Omental fat pad (tissue), 4 donors: ENCODE results near the gene TUBB2B. TPM values are rescaled to one million over a fixed set of nuclear protein-coding genes. Genes with fewer than 3 reads are reported as not detected.

Experiments used
- ATAC-seq: fragments of 150-250 bp; one replicate; pipeline ENCODE4 v1.9.1; 2016; ENCODE audit warnings: mild to moderate bottlenecking, moderate library complexity; ENCODE audit not compliant: low FRiP score
- DNase-seq: peaks from one replicate; pipeline ENCODE4 v3.0.0-alpha.2; 2019; ENCODE audit warnings: low spot score
- total RNA-seq, 4 donors: library from RNA; depleted of rRNA; stranded (reverse); fragments of >200 nt; gene quantifications; one replicate each; pipeline ENCODE4 v1.1.0, GENCODE V29; 2016
- TF ChIP-seq, protein P1 (sequence below), 3 donors: fragments of 450-650 bp; IDR thresholded peaks; one replicate each; pipeline ENCODE4 v1.5.1; 2016 to 2017; ENCODE audit warnings: antibody characterized with exemption in 3 of 3, mild to moderate bottlenecking in 3 of 3, moderate library complexity in 2 of 3

The TUBB2B gene
- total RNA-seq, 4 donors from 2014 or later = 2.4 to 8.9 (median 3.9) TPM

DNA sequence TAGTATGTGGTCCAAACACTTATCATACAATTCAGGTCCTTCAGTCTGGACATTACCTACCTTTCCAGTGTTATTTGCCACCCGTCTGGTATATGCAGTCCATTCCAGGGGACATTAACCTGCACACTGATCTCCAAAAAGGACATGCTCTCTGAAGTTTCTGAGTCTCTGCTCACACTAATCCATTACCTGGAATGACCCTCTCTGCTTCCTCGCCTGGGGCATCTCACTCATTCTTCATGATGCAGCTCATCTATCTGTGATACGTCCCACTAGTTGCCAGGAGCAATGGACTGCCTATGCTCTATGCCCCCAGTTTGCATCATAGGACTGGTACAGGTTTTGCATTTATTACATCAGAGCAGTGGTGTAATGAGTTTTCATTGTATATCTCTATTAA is 5.9 kb upstream of the TUBB2B start:
- TF ChIP-seq, protein P1, sequence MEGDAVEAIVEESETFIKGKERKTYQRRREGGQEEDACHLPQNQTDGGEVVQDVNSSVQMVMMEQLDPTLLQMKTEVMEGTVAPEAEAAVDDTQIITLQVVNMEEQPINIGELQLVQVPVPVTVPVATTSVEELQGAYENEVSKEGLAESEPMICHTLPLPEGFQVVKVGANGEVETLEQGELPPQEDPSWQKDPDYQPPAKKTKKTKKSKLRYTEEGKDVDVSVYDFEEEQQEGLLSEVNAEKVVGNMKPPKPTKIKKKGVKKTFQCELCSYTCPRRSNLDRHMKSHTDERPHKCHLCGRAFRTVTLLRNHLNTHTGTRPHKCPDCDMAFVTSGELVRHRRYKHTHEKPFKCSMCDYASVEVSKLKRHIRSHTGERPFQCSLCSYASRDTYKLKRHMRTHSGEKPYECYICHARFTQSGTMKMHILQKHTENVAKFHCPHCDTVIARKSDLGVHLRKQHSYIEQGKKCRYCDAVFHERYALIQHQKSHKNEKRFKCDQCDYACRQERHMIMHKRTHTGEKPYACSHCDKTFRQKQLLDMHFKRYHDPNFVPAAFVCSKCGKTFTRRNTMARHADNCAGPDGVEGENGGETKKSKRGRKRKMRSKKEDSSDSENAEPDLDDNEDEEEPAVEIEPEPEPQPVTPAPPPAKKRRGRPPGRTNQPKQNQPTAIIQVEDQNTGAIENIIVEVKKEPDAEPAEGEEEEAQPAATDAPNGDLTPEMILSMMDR (IDR thresholded peaks at IDR 0.05) = no peak
- no peak for ATAC-seq
- no peak for DNase-seq

DNA sequence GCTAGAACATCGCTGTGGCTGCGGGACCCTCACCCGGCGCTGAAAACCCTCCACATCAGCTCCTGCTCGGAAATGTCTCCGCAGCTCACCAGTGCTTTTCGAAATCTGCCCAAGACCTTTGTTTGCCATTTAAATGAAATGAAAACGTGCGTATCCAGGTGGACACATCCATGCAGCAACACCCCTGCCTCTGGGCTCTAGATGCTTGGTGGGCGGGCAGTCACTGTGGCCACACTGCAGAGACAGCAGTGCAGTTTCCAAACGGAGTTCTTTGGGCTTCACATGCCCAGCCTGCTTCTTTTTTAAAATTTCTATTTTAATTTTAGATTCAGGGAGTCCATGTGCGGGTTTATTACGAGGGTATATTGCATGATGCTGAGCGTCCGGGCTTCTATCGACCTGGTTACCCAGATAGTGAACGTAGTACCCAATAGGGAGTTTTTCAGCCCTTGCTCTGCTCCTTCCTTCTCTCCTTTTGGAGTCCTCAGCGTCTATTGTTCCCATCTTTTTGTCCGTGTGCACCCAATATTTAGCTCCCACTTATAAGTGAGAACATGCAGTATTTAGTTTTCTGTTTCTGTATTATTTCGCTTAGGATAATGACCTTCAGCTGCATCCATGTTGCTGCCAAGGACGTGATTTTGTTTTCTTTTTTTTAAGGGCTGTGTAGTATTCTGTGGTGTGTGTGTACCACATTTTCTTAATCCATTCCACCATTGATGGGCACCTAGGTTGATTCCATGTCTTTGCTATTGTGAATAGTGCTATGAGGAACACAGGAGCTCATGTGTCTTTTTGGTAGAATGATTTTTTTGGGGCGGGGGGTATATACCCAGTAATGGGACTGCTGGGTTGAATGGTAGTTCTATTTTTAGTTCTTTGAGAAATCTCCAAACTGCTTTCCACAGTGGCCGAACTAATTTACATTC is 4.8 kb upstream of the TUBB2B start:
- ATAC-seq (no peak), DNase-seq (no peak)
- TF ChIP-seq, protein P1 (IDR thresholded peaks at IDR 0.05) = no peak

DNA sequence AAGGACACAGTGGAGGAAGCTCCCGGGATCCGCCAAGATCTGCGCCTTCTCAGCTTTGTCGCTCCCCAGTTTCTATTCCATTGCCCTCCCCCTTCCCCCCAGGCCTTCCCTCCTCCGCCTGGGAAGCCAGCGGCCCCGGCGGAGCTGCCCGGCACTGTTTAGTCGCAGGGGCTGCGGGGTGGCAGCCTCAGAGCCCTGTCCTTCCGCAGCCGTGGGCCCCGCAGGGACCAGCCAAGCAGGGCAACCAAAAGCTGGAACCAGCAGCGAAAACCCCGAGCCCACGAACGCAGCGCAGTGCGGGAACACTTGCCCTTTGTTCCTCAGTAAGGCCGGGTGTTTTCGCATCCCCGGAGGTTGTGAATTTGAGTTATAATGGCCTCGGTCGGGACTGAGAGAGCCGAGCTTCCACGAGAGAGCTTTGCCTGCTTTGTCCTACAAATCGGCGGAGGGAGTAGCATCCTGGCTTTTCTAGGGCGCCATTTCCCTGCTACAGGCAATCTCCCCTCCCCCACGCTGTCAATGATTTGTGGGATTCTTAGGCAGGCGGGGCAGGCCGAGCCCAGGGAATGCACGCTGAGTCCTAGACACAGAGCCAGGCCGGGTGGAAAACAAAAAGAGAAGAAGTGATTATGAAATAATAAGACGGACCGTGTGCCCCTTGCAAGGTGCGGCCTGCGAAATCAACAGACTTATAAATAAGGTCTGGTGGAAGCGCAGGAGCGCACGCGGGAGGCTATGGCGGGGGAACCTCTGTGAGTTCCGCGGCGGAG is 4.0 kb upstream of the TUBB2B start:
- DNase-seq (peak; percentile 71), ATAC-seq (peak; percentile 80)
- TF ChIP-seq, protein P1 (IDR thresholded peaks at IDR 0.05) = no peak

DNA sequence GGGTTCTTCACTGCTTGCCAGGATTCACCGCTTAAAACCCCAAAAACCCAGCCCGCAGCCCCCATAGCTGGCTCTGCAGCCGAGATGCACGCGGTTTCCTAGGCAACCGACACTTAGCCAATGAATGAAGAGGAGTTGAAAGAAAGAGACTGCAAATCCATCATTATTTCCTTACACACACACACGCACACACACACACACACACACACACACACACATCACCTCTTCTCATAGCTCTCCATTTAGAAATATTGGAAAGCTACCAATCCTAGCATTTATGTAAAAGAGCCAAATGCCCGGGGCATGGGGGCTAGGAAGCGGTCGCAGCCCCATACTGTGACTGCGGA is 3.4 kb upstream of the TUBB2B start:
- peak; percentile 1 for ATAC-seq
- DNase-seq = no peak
- TF ChIP-seq, protein P1 (IDR thresholded peaks at IDR 0.05) = no peak

DNA sequence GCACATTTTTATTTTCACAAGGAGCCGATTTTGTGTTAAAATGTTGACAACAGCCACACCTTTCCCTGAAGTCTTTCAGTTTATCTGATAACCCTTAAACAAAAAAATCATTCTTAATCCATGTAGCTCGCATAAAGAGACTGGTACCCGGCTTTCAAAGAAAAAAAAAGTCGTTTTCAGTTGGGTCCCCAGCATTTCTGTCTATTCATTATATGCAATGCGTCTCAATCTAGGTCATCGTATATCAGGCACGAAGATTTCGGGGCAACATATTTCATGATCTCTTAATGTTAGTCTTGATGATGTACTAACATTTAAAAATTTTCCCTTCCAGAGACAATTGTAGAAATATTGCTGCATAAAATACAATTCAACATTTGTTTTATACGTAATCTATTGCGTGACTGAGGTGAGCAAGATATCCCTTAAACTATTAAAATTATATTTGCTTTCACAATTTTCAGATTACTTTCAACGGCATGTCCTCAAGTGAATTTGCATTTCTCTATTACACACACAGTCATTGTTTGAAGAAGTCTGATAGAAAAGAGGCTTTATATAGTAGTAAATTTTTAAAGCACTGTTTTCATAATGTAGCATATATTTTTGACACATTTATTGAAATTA is 2.9 kb upstream of the TUBB2B start:
- ATAC-seq (no peak), DNase-seq (no peak)
- TF ChIP-seq, protein P1 (IDR thresholded peaks at IDR 0.05) = no peak

DNA sequence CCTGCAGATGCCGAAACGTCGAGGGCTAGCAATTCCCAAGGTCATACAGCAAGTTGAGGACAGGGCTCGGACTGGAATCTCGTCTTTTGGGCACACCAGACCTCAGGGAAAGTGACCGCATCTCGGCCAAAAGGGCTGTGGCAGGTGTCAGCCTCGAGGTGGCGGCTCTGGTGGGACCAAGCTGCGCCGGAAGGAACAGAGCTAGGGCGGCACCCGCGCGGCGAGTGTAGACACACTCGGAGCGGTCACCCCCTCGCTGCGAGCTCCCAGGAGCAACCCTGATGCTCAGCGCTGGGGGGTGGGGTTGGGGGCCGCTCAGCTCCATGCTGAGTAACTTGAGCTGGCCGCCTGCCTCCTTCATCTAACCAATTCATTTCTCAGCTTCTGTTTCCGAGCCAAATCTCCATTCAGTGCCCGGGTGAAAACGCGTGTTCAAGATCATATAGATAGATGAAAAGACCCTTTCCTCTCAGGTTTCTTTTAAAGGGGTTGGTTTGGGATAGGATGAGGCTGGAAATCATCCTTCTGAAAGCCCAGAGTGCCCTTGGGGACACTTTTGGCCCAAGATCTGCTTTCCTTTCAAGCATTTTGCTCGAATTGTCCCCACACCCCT is 2.2 kb upstream of the TUBB2B start:
- no peak for ATAC-seq
- DNase-seq = no peak
- TF ChIP-seq, protein P1 (IDR thresholded peaks at IDR 0.05) = no peak
